OCI-M2 (cell line): Measurements from ENCODE around the gene CAMTA1.

ENCODE experiments used
- DNase-seq: peaks from one replicate; lab custom pipeline; 2025; ENCODE audit not compliant: unreplicated experiment; lab: John Stamatoyannopoulos, UW

The CAMTA1 gene

DNA sequence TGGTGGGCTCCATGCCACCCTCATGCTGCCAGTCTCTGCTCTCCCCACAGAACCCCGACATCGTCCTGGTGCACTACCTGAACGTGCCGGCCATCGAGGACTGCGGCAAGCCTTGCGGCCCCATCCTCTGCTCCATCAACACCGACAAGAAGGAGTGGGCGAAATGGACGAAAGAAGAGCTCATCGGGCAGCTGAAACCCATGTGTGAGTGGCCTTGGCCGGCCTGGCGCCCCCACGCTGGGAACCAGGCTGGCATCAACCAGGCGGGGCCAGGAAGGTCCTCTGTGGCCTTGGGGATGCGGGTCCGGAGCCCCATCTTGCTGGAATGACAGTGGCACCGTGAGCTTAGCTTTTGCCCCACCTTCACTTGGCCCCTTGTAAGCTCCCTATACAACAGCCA is 855.1 kb downstream of the CAMTA1 start:
- DNase-seq: no peak

DNA sequence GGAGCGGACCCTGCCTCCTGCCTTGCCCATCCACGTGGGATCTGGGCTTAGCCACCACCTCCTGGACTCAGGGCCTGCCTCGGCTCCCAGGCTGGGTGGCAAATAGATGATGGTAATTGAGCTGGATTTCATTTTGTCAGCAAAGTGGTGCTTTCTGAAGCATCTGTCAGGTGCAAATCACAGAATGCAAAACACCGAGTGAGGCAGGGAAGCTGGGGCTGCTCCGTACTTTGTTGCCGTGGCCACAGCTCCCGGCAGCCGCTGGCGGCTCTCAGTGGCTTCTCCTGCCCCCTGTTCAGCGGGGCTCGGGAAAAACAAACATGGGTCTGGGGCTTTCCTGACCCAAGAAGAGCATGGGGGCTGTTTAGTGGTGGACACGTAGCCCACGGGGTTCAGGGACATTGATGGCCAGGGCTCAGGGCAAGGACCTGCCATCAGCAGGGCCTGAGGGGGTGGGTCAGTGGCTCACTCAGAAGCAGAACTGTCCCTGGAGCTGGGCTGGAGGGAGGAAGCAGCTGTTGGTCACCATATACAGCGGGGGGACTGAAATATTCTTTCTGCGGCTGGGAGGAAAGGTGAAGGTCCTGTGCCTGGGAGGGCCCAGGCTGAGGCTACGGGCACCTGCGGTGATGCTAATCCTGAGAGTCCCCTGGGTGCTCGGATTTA is 855.8 kb downstream of the CAMTA1 start:
- DNase-seq: no peak

DNA sequence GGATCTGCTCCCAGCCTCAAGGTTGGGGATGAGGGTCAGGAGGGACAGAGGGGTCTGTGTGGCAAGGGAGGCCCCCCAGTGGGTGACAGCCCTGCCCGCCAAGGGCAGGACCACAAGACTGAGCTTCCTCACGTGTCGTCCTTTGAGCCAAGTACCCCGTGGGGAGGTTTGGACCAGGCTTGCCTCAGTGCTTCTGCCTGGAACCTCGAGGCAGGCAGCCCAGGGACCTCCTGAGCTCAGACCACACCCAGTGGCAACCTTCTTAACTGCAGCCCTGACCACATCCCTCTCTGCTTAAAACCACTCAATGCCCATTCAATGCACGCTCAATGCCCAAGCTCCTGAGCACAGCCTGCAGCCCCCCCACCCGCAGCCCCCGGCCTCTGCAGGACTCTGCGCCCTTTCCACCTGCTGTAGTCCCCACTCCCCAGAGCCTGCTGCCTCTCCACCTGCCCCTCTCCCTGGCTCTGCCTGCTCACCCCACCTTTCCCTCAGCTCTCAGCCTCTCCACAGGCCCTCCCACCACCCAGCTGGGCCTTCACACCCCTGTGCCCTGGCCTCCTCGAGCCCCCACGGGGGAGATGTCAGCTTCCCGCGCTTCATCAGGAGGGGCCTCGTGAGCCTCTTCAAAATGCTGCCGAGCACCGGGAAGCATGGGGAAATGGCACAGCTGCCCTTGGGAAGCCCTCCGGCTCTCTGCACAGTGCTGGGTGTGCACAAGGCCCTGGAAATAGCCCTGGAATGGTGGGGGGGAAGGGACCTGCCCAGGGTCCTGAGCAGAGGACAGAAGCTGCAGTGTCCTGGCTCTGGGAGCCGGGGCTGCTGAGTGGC is 856.5 kb downstream of the CAMTA1 start:
- no peak for DNase-seq

DNA sequence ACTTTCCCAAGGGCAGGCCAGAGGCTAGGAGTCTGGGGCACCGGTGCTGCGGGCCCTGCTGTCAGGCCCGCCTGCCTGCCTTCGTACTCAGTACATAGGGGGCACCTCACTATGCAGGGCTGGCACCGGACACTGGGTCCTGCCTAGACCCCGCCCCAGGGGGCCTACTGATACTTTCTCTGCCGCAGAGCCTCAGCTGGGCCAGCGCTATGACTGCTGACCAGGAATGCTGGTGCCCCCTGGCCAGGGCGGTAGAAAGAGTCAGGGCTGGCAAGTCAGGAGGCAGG is 857.1 kb downstream of the CAMTA1 start:
- no peak for DNase-seq

DNA sequence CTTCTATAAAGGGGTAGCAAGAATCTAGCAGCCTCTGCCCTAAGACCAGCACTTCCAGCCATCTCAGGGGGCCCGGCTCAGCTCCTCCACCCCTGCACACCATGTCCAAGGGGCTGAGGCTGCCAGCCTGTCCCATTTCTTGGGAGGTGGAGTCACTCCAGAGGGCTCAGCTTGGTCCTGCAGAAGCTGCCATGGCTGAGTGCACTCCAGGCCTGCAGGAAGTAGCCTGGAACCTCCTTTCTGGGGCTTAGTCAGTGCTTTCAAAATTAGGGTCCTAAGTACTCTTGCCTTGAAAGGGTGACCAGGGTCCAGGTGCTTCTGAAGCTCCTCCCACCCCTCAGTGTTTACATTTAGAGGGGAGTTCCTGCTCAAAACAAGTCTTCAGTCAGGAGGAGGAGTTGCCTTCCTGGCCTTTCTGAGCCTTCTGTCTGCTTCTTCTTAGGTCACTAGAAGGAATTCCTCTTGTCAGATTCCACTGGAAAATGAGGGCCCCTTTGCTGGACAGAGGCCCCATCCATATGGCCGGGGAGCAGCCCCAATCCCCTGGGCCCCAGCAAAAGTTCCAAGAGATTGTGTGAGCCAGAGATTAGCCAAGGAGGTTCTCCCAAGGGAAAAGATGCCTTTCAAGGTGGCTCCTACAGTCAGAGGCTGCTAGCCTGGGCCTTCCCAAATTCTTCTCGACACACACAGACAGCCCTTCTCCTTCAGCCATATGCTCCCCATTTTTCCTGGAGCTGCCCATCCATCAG is 857.7 kb downstream of the CAMTA1 start:
- DNase-seq: no peak

DNA sequence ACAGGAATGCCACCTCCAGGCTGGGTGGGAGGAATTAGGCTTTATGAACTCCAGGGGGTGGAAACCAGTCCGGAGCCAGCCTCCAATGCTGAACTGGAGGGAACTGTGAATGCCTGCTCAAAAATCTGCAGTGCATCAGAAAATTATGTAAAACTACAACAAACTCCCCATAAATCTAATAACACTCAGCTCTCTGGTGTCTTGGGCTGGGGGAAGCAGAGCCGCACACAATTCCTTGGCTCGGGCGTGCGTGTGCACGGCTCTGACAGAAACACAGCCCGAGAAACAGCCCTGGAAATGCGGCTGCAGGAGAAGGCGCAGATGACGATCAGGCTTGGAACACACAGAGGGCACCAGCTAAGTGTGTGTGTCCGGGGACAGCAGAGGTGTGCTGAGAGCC is 858.3 kb downstream of the CAMTA1 start:
- DNase-seq: no peak

DNA sequence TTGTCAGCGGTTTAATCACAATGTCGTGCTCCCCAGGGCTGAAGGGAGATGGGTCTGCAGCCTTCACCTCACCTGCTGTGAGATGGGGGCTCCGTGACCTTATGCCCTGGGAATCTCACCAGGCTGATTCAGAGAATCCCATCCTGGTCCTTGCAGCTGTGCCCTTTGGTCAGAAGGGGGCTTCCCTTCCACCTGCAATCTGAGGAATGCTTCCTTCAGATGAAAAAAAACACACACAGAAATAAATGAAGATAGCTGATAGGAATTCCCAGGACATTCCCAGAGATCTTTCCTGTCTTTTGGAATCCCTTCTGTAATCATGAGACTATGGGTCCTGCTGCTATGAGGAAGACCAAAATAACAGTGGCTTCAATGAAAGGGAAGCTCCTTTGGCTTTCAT is 858.8 kb downstream of the CAMTA1 start:
- DNase-seq: no peak

DNA sequence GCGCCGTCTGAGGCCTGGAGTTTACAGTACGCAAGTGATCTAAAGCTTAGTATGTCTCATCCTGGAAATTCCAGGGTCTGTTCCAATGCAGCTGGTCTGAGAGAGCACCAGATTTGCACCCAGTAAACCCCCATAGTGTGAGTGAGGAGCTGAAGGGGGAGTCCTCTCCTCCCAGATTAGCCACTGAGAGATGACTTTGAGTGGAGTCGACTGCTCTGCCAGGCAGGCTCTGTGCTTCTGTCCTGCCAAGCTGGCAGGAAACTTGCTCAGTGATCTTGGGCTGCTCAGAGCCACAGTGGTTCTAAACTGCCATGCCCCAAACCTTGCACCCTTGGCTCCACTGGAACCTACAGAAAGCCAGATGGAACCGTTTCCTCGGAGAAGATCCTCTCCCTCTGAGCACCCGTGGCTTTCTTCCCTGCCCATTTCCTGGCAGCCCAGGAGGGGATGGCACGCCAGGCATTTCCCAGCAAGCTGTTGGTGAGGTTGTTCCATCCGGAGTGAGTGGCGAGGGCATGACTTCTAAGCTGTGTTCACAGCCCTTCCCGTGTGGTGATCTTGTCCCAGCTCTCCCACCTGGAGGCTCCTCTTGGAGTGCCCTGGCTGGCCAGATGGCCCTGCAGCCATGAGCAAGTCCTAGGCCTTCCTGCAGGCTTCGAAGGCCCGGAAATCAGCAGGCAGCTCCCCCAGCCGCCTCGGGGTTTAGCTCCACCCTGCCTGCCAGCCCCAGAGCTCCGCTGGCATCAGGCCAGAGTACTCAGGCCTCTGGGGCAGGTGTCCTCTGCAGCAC is 859.9 kb downstream of the CAMTA1 start:
- no peak for DNase-seq

DNA sequence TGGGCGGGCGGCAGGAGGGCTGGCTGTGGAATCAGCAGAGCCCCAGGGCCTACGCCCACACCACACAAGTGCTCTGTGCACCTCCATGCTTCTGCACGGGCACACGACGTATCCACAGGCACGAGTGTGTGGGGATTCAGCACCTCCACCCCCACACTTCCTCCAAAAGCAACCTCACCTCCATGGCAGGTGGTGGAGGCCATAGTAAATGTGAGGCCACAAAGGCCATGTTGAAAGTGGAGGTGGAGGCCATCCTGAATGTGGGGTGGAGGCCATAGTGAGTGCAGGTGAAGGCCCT is 860.4 kb downstream of the CAMTA1 start:
- no peak for DNase-seq

DNA sequence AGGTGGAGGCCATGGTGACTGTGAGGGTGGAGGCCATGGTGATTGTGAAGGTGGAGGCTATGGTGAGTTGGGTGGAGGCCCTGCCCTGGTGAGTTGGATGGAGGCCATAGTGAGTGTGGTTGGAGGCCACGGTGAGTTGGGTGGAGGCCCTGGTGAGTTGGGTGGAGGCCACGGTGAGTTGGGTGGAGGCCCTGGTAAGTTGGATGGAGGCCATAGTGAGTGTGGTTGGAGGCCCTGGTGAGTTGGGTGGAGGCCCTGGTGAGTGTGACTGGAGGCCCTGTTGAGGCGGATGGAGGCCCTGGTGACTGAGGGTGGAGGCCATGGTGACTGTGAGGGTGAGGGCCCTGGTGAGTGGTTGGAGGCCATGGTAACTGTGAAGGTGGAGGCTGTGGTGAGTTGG is 860.9 kb downstream of the CAMTA1 start:
- DNase-seq: no peak

DNA sequence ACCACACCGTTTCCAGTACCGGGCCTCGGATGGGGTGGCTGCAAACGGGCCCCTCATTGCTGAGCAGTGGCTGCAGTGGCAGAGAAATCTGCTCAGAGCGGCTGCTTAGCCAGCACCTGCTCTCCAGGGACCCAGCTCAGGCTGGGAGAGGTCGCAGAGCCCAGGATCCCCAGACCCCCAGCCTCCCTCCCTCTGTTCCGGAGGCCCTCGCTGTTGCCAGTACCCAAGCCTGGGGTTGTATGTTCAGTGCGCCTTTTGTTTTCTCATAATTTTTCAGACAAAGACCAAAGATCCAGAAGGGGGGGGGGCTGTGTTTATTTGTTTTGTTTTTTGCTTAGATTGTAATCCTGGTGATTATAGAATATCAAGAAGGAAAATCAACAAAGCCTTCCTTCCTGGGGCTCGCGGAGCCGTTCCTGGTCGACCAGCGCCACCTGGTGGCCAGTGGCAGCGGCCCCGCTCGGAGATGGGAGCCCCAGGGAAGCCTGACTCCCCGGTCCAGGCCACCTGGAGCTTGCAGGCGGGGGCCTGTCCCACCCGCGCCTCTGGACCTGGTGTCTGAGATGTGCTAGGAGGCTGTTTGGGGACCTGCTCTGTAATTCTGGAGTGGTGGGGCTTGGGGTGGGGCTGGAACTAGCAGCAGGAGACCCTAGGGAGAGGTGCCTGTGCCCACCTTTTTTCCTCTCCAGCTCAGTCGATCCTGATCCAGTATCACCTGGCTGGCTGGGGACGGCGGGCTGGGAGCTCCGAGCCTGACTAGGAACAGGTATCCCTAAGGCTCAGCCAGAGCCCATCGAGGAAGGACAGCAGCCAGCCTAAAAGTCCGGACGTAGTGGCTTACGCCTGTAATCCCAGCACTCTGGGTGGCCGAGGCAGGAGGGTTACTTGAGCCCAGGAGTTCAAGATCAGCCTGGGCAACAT is 862.0 kb downstream of the CAMTA1 start:
- no peak for DNase-seq

DNA sequence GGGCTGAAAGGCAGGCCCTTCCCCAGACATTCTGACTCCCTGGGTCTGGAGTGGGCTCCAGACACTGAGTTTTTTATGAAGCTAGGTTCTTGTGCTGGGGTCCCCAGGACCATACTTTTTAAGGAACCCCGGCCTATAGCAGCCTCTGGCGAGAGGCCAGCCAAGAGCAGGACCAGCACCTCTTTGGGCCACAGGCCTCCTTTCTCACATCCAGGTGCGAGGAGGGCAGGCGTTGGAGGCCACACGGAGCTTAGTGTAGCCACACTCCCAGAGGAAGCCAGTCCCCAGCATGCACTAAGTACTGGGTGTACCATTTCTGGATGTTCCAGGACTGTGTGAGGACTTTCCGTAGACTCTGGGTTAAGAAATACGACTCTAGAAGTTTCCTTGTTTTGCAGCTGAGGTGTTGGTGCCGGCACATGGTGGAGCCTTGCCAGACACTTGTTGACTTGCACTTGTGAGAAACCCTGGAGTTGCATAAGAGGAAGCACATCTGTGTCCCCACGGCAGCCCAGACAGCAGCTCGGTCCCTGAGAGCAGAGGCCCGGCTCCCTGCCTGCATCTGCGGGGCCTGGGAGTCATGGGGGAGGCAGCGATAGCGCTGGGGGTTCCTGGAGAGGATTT is 863.6 kb downstream of the CAMTA1 start:
- DNase-seq: no peak

DNA sequence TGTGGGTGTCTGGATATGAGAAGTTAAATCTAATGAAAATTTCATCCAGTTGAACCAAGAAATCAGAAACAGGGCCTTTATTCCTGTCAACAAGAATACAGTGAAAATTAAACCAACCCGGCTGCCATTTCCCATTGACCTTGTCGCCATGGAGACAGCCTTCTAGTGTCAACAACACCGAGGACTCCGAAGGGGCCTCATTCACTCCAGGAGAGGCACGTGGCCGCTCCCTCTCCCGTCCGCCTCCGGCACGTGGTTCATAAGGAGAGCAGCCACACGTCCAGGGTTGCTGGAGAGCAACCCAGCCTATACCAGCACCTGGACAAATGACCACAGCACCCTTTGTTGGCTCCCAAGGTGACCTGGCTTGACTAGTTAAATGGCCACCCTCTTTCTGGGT is 865.5 kb downstream of the CAMTA1 start:
- DNase-seq: no peak

DNA sequence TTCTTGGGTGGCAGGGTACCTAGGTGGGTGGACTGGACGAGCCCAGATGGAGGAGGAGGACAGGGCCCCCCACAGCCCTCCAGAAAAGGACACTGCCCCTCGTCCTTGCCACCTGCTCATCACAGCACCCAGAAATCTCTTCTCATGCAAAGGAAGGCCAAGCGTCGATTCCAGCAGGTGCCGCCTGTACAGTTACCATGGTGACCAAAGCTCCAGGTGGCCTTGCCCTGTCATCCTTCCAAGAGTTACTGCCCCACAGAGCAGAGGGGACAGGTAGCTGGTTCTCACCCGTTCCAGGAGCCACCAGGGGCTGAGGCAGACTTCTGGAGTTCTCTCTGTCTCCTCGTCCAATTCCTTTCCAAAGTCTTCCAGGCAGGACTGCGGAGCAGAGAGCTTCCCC is 865.9 kb downstream of the CAMTA1 start:
- no peak for DNase-seq

DNA sequence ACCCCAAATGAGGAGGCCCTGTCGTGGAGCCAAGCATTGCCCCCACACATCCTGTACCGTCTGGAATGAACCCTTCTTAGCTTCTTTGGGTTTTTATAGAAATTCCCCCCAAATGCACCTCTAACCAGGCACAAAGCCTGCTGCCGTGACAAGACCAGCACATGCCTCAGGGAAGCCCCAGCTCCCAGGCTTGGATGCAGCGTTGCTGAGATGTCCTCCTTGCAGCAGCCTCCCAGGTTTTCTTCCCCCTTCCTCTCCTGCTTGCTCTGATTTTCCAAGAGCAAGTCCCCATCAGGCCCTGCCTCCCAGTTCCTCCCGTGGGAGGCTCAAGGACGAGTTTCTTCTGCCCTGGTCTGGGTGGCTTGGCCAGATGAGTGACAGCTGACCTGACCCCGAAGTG is 866.8 kb downstream of the CAMTA1 start:
- no peak for DNase-seq

DNA sequence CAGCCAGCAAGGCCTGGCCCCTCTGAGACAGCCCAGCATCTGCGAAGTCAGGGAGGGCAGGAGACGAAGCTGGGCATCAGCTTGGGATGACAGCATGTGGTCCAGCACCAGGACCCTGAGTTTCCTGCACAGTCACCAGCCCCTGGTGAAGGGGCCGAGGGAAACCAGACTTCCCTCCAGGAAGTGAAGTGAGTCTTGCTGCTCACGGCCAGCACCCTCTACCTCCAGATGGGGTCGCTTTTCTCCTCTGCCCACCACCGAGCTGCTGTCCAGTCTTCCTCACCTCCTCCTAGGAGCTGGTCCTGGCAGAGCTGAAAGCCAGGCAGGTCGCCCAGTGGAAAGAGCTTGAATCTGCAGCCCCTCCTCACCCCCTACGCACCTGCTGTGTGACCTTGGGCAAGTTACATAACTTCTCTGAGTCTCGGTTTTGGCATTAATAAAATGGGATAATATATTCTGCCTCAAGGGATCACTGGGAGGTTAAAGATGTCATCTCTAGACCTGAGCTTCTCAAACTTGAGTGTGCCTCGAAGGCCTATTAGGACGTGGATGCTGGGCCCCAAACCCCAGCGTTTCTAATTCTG is 867.4 kb downstream of the CAMTA1 start:
- DNase-seq: no peak

DNA sequence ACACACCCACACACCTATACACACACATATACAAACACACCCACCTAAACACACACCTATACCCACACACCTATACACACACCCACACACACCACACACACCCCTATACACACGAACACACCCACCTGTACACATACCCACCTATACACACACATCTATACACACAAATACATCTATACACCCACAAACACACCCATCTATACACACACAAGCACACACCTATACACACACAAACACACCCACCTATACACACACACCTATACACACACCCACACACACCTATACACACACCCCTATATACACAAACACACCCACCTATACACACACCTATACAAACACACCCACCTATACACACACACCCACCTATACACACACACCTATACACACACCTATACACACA is 869.5 kb downstream of the CAMTA1 start:
- no peak for DNase-seq

DNA sequence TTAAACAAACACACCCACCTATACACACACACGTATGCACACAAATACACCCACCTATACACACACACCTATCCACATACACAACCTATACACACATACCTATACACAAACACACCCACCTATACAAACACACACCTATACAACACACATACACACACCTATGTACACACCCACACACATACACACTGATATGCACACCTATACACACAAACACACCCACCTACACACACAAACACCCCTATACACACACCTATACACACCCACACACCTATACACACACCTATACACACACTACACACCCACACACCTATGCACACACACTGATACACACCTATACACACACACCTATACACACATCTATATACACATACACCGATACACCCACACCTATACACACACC is 870.1 kb downstream of the CAMTA1 start:
- DNase-seq: no peak

DNA sequence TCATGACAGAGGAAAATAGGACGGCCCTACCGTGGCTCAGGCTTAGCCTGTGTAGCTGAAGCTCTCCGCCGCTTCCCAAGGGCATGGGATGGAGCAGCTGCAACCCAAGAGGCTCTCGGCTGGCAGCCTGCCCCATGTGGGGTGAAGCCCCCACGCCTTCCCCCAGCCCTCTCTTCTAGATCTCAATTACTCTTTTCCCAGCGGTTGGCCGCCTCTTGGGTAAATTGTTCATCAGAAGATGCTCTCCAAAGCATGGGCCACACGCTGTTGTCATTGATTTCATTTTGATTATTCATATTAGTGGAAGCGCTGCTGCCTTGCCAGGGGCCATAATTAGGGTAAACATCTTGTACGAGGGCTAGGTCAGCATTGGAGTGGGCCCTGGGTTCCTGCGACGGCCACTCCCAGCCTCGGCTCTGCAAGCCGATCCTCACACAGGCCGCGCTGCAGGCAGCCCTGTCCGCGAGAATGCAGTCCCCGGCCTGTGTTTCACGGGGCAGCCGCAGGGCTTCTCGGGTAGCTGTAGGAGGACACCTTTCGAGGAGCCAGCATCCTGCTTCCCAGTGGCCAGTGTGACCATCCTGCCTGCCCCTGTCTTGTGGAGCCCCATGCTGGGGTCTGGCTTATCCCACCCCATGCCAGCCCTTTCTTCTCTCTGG is 871.4 kb downstream of the CAMTA1 start:
- DNase-seq: no peak
